GM18867 (cell line): ENCODE measurements around the gene TMC6.

Experiments used
- ATAC-seq: cut with Tn5 transposase; IDR thresholded peaks from one replicate; pipeline ENCODE4 v1.9.1; 2021; ENCODE audit warnings: mild to moderate bottlenecking, moderate library complexity; ENCODE audit not compliant: unreplicated experiment

The TMC6 gene

GRCh38 chr17:78111016-78111726 is 17.4 kb downstream of the TMC6 start:
- no peak for ATAC-seq

GRCh38 chr17:78110363-78111015 is 18.1 kb downstream of the TMC6 start:
- ATAC-seq = no peak

GRCh38 chr17:78109489-78109761 is 19.1 kb downstream of the TMC6 start:
- ATAC-seq = no peak

GRCh38 chr17:78108726-78109488 is 19.6 kb downstream of the TMC6 start:
- ATAC-seq = no peak

GRCh38 chr17:78107976-78108725 is 20.4 kb downstream of the TMC6 start:
- no peak for ATAC-seq

- no peak for ATAC-seq
These were observed 21.1 kb downstream of the TMC6 start for GRCh38 chr17:78107457-78107856.

- no peak for ATAC-seq
These were observed 22.3 kb downstream of the TMC6 start for GRCh38 chr17:78106211-78106610.

- no peak for ATAC-seq
These were observed 23.0 kb downstream of the TMC6 start for GRCh38 chr17:78105551-78105950.

- ATAC-seq = no peak
These were observed 23.5 kb downstream of the TMC6 start for GRCh38 chr17:78105101-78105500.

GRCh38 chr17:78104540-78104941 is 24.0 kb downstream of the TMC6 start:
- ATAC-seq = no peak

- no peak for ATAC-seq
These were observed 25.2 kb downstream of the TMC6 start for GRCh38 chr17:78103311-78103710.

- ATAC-seq = no peak
These were observed 27.0 kb downstream of the TMC6 start for GRCh38 chr17:78101542-78101941.

GRCh38 chr17:78101112-78101511 is 27.4 kb downstream of the TMC6 start:
- no peak for ATAC-seq

GRCh38 chr17:78096093-78096492 is 32.5 kb downstream of the TMC6 start:
- no peak for ATAC-seq

- ATAC-seq = no peak
These were observed 33.5 kb downstream of the TMC6 start for GRCh38 chr17:78095035-78095434.

- ATAC-seq = no peak
These were observed 35.7 kb downstream of the TMC6 start for GRCh38 chr17:78092794-78093324.

- no peak for ATAC-seq
These were observed 38.8 kb downstream of the TMC6 start for GRCh38 chr17:78089576-78090281.

- no peak for ATAC-seq
These were observed 40.0 kb downstream of the TMC6 start for GRCh38 chr17:78088529-78088928.

- no peak for ATAC-seq
These were observed 41.8 kb downstream of the TMC6 start for GRCh38 chr17:78086740-78087139.

- no peak for ATAC-seq
These were observed 45.6 kb downstream of the TMC6 start for GRCh38 chr17:78082988-78083387.
